Thyroid gland (tissue), 4 donors: ENCODE measurements around the gene KIFC3.

Experiments
- POLR2A ChIP-seq, 2 donors: fragments of 450-650 bp; IDR thresholded peaks; one replicate each; pipeline ENCODE4 v1.6.1; 2017; ENCODE audit warnings: antibody characterized with exemption in 2 of 2, mild to moderate bottlenecking in 2 of 2, moderate library complexity in 1 of 2
- TF ChIP-seq, protein P1 (sequence below), 6 experiments: fragments of 200-600 bp in 3 of 6; fragments of 450-650 bp in 3 of 6; sonication (generic) in 3 of 6; IDR thresholded peaks; one replicate each; pipeline ENCODE4 v1.5.1; 2016 to 2019; ENCODE audit warnings: antibody characterized with exemption in 6 of 6, mild to moderate bottlenecking in 2 of 6, inconsistent platforms in 1 of 6, moderate library complexity in 1 of 6

DNA sequence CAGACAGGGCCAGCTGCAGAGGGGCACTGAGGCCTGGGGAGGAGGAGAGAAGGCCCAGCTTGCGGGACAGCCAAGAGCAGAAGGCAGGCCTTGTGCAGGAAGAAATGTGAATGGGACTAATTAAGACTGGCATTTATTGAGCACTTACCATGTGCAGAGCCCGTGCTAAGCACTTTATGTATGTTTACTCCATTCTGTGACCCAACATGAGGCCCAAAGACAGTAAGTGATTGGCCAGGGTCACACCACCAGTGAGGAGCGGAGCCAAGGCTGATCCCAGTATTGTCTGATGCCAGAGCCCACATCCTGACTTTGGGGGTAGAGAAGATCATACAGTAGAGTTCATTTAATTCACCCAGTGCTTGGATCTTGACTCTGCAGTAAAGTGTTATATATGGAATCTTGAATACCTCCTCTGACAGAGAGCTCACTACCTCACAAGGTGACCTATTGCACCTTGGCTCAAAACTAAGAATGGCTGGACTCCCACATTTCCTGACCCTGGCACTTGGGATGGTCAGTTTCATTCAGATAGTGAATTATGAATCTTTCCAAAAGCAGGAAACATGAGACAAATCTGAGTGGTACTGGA is 53.1 kb downstream of the KIFC3 start:
- TF ChIP-seq, protein P1, sequence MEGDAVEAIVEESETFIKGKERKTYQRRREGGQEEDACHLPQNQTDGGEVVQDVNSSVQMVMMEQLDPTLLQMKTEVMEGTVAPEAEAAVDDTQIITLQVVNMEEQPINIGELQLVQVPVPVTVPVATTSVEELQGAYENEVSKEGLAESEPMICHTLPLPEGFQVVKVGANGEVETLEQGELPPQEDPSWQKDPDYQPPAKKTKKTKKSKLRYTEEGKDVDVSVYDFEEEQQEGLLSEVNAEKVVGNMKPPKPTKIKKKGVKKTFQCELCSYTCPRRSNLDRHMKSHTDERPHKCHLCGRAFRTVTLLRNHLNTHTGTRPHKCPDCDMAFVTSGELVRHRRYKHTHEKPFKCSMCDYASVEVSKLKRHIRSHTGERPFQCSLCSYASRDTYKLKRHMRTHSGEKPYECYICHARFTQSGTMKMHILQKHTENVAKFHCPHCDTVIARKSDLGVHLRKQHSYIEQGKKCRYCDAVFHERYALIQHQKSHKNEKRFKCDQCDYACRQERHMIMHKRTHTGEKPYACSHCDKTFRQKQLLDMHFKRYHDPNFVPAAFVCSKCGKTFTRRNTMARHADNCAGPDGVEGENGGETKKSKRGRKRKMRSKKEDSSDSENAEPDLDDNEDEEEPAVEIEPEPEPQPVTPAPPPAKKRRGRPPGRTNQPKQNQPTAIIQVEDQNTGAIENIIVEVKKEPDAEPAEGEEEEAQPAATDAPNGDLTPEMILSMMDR (IDR thresholded peaks at IDR 0.05), result no peak
- no peak for TF ChIP-seq POLR2A (IDR thresholded peaks at IDR 0.05)
